ENCODE data around the gene CAPN12. TPM values are rescaled to one million over a fixed set of nuclear protein-coding genes. Genes with fewer than 3 reads are reported as not detected.

CAPN12 gene
- total and polyA plus RNA-seq, 4 donors: 3.8 to 28.7 (median 8.8) TPM

GRCh38 chr19:38739440-38740256 is 4.6 kb downstream of the CAPN12 start:
- Histone ChIP-seq H3K4me3 (ENCODE audit: low read depth in 1 of 3, low read length in 3 of 3) (no peak overlapping the region), H3K27me3 (ENCODE audit: control insufficient read depth in 4 of 4, insufficient read depth in 4 of 4, low read length in 3 of 4) (no peaks in the 10 kb centered on the region), H3K9ac (ENCODE audit: low read depth in 1 of 2, low read length in 2 of 2) (no peak overlapping the region), H3K27ac (ENCODE audit: low read depth in 1 of 2, low read length in 2 of 2) (no peak overlapping the region), H3K4me1 (ENCODE audit: control insufficient read depth in 4 of 4, insufficient read depth in 4 of 4, low read length in 3 of 4) (peaks cover 0 to 3% (median 1%) of the 10 kb centered on the region in 4 donors), H3K9me3 (ENCODE audit: control insufficient read depth in 4 of 4, low read length in 3 of 4) (no peaks in the 10 kb centered on the region), H3K36me3 (ENCODE audit: control insufficient read depth in 4 of 4, insufficient read depth in 3 of 4, low read depth in 1 of 4, low read length in 3 of 4) (no peaks in the 10 kb centered on the region)
- DNase-seq (ENCODE audit: low spot score): no peak
- WGBS: 86% methylated on average over 16 of the region's 16 CpGs
- TF ChIP-seq RAD21 (IDR thresholded peaks at IDR 0.05): no peak
- TF ChIP-seq RXRA (IDR thresholded peaks at IDR 0.05): no peak
- TF ChIP-seq HNF4A (conservative IDR thresholded peaks at IDR 0.05): no peak
- no peak for TF ChIP-seq EGR1 (IDR thresholded peaks at IDR 0.05; ENCODE audit: low read depth in 2 of 2)
- no peak for TF ChIP-seq FOXA1 (IDR thresholded peaks at IDR 0.05)
- TF ChIP-seq ZBTB33 (IDR thresholded peaks at IDR 0.05): no peak
- TF ChIP-seq REST (IDR thresholded peaks at IDR 0.05): no peak
- no peak for TF ChIP-seq TAF1 (conservative IDR thresholded peaks at IDR 0.05)
- TF ChIP-seq YY1 (IDR thresholded peaks at IDR 0.05): no peak
- TF ChIP-seq FOXA2 (IDR thresholded peaks at IDR 0.05): no peak
- no peak for TF ChIP-seq ATF3 (IDR thresholded peaks at IDR 0.05)
- TF ChIP-seq SP1 (IDR thresholded peaks at IDR 0.05): no peak
- TF ChIP-seq JUND (IDR thresholded peaks at IDR 0.05): no peak

- Histone ChIP-seq H3K9ac (ENCODE audit: low read depth in 1 of 2, low read length in 2 of 2) (no peak overlapping the region), H3K27ac (ENCODE audit: low read depth in 1 of 2, low read length in 2 of 2) (no peak overlapping the region), H3K4me3 (ENCODE audit: low read depth in 1 of 3, low read length in 3 of 3) (no peak overlapping the region), H3K9me3 (ENCODE audit: control insufficient read depth in 4 of 4, low read length in 3 of 4) (no peaks in the 10 kb centered on the region), H3K27me3 (ENCODE audit: control insufficient read depth in 4 of 4, insufficient read depth in 4 of 4, low read length in 3 of 4) (no peaks in the 10 kb centered on the region), H3K36me3 (ENCODE audit: control insufficient read depth in 4 of 4, insufficient read depth in 3 of 4, low read depth in 1 of 4, low read length in 3 of 4) (no peaks in the 10 kb centered on the region), H3K4me1 (ENCODE audit: control insufficient read depth in 4 of 4, insufficient read depth in 4 of 4, low read length in 3 of 4) (peaks cover 0 to 8% (median 4%) of the 10 kb centered on the region in 4 donors)
- TF ChIP-seq GABPA (IDR thresholded peaks at IDR 0.05 in 1 of 2, conservative IDR thresholded peaks at IDR 0.05 in 1 of 2): no peak
- no peak for TF ChIP-seq CTCF (IDR thresholded peaks at IDR 0.05; ENCODE audit: low read depth, low read length, missing input control)
- no peak for DNase-seq (ENCODE audit: low spot score)
- WGBS: 98% methylated on average over 21 of the region's 21 CpGs
Measured at GRCh38 chr19:38737921-38738737, 6.1 kb downstream of the CAPN12 start.
